HG03378 (cell line): ENCODE data around the gene MOGAT3.

Experiments used
- ATAC-seq: cut with Tn5 transposase; IDR thresholded peaks from one replicate; pipeline ENCODE4 v1.9.1; 2021; ENCODE audit warnings: mild to moderate bottlenecking, moderate library complexity; ENCODE audit not compliant: unreplicated experiment

The MOGAT3 gene

GRCh38 chr7:101173752-101174244 is 27.0 kb downstream of the MOGAT3 start:
- ATAC-seq = no peak

GRCh38 chr7:101172854-101173751 is 27.7 kb downstream of the MOGAT3 start:
- no peak for ATAC-seq

- ATAC-seq = no peak
Observed at GRCh38 chr7:101172005-101172853, 28.6 kb downstream of the MOGAT3 start.

- no peak for ATAC-seq
Observed at GRCh38 chr7:101171442-101171837, 29.4 kb downstream of the MOGAT3 start.

- ATAC-seq = no peak
Observed at GRCh38 chr7:101170617-101171441, 30.0 kb downstream of the MOGAT3 start.

- no peak for ATAC-seq
Observed at GRCh38 chr7:101169838-101170551, 30.8 kb downstream of the MOGAT3 start.

- ATAC-seq = no peak
Observed at GRCh38 chr7:101169110-101169837, 31.6 kb downstream of the MOGAT3 start.

GRCh38 chr7:101168412-101169049 is 32.3 kb downstream of the MOGAT3 start:
- ATAC-seq = no peak

- no peak for ATAC-seq
Observed at GRCh38 chr7:101167645-101168411, 33.0 kb downstream of the MOGAT3 start.

GRCh38 chr7:101166909-101167644 is 33.8 kb downstream of the MOGAT3 start:
- no peak for ATAC-seq

- ATAC-seq = no peak
Observed at GRCh38 chr7:101166648-101166908, 34.3 kb downstream of the MOGAT3 start.

- no peak for ATAC-seq
Observed at GRCh38 chr7:101165958-101166647, 34.7 kb downstream of the MOGAT3 start.

GRCh38 chr7:101165075-101165957 is 35.5 kb downstream of the MOGAT3 start, which contains the start of gene VGF:
Gene VGF (minus strand): TSS chr7:101165569. CDS start chr7:101164843, 726 bp downstream.
- ATAC-seq = no peak

GRCh38 chr7:101164071-101164840 is 36.6 kb downstream of the MOGAT3 start:
- no peak for ATAC-seq

- no peak for ATAC-seq
Observed at GRCh38 chr7:101163279-101164070, 37.4 kb downstream of the MOGAT3 start.
